GM21447 (cell line): ENCODE measurements around the gene CYTIP.
"Not testable (repeated sequence)": the region's sequence is repeated elsewhere in the genome, so short reads cannot be mapped to it uniquely, and the experiment has no call there.

Source experiments
- ATAC-seq: cut with Tn5 transposase; IDR thresholded peaks from one replicate; pipeline ENCODE4 v1.9.1; 2021; ENCODE audit not compliant: unreplicated experiment

The CYTIP gene

DNA sequence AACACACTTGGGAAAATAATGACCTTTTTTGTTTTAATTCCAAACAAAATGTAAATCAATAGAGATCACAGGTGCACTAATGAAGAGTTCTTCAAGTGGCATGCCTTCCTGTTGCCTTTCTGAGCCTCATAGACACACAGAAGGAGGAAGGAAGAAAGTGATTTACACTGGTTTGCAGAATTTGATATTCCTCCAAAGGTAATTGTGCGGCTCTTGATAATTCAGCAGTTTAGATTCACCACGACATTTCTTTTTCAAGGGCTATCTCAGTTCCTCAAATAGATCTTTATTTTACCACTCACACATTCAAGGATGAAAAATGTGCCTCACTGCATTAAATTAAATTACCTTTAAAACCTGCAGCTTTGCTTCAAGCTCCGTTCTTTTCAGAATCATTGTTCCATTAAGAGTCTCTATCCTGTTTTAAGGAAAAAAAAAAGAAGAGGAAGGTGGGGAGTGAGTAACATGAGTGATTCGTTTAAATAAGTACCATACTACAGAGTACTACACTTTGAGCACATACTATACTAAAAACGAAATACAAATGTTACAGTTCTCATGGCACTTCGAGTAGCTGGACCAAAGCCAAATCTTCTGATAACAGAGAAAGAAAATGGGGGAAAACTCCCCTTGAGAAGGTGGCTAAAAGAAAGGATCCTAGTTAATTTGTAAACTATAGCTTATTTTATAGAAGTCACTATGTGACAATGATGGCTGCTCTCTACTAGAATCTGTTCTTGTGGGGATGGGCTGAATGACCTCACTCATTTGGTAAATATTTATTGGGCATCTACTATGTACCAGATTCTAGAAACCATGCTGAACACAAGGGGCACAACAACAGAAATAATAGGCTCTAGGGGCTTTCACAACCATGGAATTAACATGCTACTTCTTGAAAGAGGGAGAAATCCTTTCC lies 16.6 kb downstream of the CYTIP start:
- no peak for ATAC-seq

DNA sequence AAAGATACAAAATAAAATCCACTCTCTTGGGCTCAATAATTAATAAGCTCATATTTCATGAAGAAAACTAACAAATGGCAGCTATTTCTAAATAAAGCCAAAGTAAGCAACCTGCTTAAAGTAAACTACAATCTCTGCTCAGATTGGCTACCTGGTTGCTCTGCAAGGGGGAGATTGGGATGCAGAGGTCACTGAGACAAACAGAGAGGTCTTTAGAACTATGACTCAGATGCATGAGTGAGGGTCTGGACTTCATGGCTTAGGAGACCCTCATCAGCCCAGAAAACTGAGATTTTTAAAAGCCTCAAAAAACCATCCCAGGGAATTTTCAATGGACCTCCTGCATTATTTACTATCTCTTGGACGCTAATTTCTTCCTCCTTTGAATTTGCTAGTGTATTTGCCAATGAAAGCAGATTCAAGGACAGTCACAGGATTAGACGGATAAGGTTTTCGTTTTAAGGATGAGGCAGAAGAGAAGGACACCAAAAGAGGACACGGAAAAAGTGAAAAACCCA lies 17.4 kb downstream of the CYTIP start:
- ATAC-seq, result no peak

DNA sequence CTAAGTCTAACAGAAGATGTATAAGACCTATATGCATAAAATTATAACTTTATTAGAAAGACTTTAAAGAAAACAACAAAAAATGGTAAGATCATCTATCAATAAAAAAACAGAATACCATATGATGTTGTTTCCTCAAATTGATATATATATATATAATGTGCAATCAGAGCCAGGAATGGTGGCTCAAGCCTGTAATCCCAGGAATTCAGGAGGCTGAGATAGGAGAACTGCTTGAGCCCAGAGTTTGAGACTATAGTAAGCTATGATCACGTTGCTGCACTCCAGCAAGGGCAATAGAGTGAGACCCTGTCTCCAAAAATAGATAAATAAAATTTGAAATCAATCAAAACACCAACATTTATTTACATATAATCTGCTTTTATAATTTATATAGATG lies 19.5 kb downstream of the CYTIP start:
- no peak for ATAC-seq

DNA sequence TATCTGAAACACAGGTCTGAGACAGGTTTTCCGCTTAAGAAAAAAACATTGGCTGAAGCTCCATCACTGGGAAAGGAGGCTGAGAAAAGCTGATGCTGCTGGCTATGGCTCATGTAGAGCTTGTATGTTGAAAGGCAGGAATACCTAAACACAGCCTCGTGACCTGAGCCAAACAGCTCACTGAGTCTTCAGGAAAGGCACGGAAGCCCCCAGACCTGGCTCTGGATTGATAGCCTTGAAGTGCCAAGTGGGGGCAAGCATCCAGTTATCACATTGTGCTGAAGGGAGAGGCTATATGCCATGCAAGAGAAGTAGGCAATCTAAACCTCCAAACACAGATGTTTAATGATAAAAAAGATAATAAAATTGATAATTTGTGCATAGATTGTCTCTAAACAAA lies 21.9 kb downstream of the CYTIP start:
- no peak for ATAC-seq

DNA sequence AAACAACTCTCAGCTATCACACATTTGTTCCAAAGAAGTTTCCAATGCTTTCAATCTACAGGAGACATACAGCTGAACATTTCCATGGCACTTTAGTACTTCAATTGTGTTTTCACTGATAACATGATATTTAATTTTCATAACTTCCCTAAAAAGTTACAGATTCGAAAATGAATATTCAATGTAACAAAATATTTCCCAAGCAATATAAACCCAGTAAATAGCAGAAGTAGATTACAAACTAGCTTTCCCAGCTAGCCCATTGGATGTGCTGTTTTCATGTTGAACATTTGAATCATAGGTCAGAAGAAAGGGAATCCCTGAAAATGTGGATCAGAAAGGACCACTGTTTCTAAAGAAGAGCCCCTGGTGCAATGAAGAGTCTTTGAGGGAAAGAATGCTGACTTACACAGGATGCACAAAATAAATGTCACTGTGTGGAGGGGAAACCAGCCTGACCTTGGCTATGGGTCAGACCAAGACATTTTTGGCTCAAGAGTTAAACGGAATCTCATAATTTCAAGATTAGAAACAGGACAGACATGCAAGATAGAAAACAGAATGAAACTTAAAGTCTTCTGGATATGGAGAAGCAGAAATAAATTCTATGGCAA lies 22.5 kb downstream of the CYTIP start:
- ATAC-seq, result no peak

DNA sequence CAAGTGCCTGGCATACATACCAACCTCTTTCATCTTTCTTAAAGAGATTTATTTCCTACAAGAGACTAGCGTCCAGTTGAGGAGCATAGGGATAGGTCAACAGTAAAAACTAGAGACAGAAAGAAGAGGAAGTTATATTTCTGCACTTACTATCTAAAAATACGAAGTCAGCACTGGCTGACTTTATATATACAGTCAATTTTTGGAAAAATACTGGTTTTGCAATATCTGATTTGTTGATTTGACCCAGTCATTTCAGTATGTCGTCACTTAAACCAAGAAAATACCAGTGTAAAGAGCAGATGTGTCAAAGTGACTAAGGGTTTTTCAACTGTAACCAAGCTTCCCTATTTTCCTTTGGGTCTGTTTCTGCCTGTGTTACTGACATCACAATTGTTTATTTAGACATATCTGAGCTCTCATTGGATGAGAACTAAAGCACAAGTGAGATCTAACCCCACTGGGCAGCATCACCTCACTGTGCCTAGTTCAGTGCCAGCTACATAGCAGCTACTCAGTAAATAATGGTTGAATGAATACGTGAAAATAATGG lies 23.0 kb downstream of the CYTIP start:
- ATAC-seq, result peak; percentile 47

DNA sequence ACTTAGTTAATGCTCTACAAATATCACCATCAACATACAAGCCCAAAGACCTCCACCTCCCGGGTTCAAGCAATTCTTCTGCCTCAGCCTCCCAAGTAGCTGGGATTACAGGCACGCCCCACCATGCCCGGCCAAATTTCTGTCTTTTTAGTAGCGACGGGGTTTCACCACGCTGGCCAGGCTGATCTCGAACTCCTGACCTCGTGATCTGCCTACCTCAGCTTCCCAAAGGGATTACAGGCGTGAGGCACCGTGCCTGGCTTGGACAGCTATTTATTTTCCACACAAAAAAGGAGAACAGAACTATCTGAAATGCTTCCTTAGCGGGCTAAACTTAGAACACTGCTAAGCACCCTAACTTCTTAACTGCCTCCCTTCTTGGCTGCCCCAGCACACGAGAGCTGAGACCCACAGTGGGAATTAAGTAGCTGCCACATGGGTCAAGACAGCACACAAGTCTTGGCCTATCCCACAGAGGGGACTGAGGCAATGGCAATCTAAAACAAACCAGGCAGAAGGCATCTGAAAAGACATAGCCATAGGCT lies 24.8 kb downstream of the CYTIP start:
- ATAC-seq, result no peak

DNA sequence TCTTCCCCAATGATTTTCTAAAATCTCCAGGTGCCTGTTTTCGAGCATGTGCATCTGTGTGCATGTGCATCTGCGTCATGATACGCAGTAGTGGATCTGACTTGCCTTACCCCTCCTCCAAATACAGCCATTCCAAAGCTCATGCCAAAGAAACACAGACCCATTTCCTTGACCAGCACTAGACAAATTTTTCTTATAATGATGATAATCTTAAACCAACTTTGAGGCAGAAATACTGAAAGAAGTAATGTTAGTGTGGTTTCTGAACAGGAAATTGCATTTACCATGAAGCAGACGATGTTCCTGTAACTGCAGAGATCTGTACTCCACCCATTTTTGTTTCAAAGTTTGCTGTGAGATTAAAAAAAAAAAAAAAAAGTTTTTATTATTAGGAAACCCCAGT lies 25.6 kb downstream of the CYTIP start:
- no peak for ATAC-seq

DNA sequence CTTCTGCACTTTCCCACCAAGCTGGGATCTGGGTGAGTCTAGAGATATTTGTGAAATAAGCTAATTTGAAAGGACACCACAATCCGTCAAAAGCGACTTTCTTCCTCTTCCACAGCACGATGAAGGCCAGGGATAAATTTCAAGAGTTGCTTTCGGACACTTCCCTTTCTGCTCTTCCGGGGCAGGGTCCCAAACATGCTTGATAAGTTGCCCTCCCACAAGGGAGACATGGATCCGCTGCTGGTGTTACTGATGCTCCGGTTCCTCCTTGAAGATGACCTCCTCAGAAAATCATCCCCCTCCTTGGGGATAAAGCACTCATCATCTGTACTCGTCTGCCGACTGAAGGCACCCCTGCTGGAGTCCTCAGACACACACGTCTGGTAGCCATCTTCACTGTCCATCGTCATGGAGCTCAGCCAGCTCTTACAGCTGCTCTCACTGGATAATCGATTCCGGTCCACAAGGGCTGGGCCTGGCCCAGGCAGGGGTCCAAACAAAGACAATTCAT lies 28.2 kb downstream of the CYTIP start:
- no peak for ATAC-seq

DNA sequence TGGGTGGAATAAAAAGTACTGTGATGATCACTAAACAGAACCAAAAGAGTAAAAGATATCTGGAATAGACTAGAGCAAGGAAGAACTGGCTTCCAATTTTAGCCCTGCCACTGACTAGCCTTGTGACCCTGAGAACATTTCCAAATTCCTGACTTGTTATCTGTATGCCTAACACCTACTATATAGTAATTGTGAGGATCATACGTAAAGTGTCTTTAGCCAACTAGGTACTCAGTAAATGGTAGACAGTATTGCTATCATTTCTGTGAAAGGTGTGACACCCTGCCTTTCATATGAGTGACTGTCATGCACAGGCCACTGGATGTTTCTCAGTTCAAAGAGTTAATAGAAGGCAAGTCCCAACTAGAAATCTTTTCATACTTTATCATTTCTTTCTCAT lies 29.8 kb downstream of the CYTIP start:
- ATAC-seq, result peak; percentile 38

DNA sequence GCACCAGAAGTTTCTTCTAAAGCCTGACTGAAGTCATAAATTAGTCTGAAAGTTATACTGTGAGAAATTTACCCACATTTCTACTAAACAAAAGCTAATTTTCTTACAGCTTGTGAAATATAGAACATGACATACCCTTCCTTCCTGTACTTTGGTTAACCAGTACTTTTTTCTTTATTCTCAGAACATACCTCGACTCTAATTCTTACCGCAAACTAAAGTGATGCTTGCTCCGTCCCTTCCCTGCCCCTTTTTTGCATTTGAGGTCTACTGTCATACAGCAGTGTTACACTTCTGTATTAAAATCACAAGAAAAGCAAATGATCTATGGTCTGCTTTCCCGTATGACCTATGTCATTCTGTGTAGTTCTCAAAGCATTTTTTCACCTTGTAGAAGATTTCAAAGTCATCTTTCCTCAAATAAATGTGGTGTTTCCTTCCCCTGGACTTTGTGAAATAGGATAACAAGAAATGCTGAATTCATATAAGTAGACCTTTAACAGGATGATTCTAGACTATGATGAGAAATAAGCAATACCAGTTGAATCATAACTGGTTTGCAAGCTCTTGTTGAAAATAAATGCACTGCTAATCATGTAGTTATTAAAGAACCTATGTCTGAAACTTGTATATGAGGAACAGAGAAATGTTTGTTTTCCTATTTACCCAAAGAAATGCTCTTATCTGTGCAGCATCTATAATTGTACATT lies 30.4 kb downstream of the CYTIP start:
- ATAC-seq, result peak; percentile 84

DNA sequence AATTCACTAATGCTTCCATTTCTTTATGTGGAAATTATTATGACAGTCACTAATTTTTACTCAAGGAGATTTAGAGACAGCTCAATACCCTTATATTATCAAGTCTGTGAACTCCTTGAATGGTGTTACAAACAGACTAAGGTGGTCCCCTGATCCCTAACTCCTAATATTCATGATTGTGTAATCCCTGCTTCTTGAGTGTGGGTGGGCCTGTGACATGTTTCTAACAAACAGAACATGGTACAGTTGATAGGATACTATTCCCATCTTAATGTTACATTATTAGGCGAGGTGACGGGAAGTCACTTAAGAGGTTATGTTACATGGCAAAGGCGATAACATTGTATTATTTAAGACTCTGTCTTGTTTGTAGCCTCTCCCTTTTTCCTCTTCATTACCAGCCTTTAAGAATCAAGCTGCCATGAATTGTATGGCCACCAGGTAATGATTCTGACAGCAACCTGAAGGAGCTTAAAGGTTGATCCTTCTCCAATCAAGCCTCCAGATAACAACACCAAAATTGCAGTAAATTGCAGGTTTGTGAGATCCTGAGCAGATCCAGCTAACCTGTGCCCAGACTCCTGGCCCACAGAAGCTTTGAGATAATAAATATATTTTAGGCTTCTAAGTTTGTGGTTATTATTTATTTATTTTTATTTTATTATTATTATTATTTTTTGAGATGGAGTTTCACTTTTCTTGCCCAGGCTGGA lies 32.1 kb downstream of the CYTIP start:
- ATAC-seq, result no peak

DNA sequence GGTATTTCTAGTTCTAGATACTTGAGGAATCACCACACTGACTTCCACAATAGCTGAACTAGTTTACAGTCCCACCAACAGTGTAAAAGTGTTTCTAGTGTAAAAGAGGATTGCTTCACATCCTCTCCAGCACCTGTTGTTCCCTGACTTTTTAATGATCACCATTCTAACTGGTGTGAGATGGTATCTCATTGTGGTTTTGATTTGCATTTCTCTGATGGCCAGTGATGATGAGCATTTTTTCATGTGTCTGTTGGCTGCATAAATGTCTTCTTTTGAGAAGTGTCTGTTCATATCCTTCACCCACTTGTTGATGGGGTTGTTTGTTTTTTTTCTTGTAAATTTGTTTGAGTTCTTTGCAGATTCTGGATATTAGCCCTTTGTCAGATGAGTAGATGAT lies 38.5 kb downstream of the CYTIP start:
- ATAC-seq, result not testable (repeated sequence)

DNA sequence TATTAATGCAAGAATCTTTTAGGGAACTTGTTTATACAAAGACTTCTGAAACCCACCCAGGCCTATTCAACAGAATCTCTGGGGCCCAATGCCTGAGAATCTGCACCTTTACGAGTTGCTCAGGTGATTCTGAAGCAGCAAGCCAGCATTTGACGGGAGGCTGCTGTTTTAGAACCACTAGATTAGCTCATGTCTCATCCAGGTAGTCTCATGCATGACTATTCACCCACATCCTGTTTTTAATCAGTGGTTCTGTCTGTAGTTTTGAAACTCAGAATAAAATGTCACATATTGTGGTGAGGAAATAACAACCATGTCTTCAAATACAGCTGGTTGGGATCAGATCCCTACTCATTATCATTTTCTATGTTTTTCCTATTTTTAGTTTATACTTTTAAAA lies 39.5 kb downstream of the CYTIP start:
- peak; percentile 99 for ATAC-seq

DNA sequence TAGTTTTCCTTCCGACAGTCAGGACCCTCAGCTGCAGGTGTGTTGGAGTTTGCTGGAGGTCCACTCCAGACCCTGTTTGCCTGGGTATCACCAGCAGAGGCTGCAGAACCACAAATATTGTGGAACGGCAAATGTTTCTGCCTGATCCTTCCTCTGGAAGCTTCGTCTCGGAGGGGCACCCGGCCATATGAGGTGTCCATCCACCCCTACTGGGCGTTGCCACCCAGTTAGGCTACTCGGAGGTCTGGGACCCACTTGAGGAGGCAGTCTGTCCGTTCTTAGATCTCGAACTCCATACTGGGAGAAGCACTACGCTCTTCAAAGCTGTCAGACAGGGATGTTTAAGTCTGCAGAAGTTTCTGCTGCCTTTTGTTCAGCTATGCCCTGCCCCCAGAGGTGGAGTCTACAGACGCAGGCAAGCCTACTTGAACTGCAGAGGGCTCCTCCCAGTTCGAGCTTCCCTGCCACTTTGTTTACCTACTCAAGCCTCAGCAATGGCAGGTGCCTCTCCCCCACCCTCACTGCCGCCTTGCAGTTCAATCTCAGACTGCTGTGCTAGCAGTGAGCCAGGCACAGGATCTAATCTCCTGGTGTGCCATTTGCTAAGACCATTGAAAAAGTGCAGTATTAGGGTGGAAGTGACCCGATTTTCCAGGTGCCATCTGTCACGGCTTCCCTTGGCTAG lies 40.9 kb downstream of the CYTIP start:
- not testable (repeated sequence) for ATAC-seq

DNA sequence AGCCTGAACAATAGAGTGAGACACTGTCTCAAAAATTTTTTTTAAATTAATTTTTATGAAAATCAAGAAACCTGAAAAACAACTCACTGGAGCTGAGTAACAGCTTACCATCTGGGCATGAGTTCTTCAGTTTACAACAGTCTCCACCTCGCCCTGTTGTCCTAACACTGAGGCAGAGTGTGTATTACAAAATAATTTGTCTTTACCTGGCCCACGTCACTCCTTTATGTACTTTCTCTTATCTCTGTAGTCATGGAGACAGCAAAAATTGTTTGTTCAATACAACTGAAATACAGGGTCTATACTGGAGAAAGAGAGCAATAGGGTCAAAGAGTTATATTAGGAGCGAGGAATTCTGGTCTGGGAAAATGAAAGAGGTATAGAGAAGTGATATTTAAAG lies 48.1 kb downstream of the CYTIP start:
- no peak for ATAC-seq

DNA sequence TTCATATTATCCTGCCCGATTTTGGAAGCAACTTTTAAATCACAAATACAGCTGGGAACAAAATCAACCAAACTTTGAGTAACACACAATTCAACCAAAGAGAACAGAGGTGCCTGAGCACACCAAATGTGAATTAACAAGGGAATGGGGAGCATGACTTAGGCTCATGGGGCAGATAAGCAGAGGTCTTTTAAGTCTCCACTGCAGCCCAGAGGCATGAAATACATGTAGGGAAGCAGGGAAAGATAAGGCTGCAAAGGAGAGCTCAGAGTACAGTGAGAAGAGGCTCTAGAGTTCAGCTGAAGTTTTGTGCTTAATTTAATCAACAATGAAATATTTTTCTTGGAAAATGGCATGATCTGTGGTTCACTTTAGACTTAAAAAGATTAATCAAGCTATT lies 49.0 kb downstream of the CYTIP start:
- no peak for ATAC-seq

DNA sequence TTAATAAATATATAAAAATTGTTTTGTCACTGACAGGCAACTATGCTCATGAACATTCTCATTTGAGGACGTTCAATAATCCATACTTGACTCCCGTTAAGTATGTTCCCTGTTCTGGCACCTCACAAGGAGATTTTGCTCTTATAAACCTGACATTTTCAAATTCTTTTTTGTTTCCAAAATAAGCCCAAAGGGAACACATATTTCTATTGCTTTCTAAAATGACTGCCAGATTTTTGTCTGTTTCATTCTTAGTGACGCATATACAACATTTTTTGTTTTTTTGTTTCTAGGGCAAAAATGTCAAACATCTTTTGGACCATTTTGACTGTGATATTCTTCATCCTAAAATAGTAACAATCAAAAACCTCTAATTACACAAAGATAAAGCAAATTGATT lies 50.5 kb downstream of the CYTIP start:
- ATAC-seq, result no peak

DNA sequence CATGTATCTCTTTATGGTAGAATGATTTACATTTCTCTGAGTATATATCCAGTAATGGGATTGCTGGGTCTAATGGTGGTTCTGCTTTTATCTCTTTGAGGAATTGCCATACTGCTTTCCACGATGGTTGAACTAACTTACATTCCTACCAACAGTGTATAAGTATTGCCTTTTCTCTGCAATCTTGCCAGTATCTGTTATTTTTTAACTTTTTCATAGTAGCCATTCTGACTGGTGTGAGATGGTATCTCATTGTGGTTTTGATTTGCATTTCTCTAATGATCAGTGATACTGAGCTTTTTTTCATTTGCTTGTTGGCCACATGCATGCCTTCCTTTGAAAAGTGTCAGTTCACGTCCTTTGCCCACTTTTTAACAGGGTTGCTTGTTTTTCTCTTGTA lies 55.1 kb downstream of the CYTIP start:
- ATAC-seq, result no peak

DNA sequence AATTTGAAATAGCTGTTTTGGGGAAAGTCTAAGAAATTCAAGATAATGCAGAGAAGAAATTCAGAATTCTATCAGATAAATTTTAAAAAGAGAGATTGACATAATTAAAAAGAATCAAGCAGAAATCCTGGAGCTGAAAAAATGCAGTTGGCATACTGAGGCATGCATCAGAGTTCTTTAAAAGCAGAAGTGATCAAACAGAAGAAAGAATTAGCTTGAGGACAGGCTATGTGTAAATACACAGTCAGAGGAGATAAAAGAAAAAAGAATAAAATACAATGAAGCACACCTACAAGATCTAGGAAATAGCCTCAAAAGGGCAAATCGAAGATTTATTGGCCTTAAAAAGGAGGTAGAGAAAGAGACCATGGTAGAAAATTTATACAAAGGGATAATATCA lies 57.1 kb downstream of the CYTIP start:
- no peak for ATAC-seq
